Activated T-cell treated with anti-CD3 and anti-CD28 coated beads, Interleukin-2, amount 50 U/mL, for 72 hours (primary cell): ENCODE data around the gene EIF4G3. TPM values are rescaled to one million over a fixed set of nuclear protein-coding genes. Genes with fewer than 3 reads are reported as not detected.
"Not testable (repeated sequence)": the region's sequence is repeated elsewhere in the genome, so short reads cannot be mapped to it uniquely, and the experiment has no call there.

Source experiments
- ATAC-seq, 2 donors: fragments of 150-1000 bp; cut with Tn5 transposase; replicated peaks in 1 of 2; 2 replicates each; pipeline ENCODE4 v1.10.0; 2021; ENCODE audit warnings: moderate library complexity in 2 of 2, mild to moderate bottlenecking in 1 of 2
- DNase-seq, 2 donors: peaks; one replicate each; pipeline ENCODE4 v3.0.0; 2021 to 2022; ENCODE audit warnings: mixed read lengths in 1 of 2
- H3K27ac Mint-ChIP-seq: one replicate; pipeline ENCODE4 v1.8.0; 2022; ENCODE audit warnings: mild to moderate bottlenecking, moderate library complexity, mixed read lengths
- H3K27me3 Mint-ChIP-seq: one replicate; pipeline ENCODE4 v1.8.0; 2022; ENCODE audit warnings: low read depth, mixed read lengths
- H3K36me3 Mint-ChIP-seq, 2 donors: one replicate each; pipeline ENCODE4 v1.8.0; 2022; ENCODE audit warnings: mixed read lengths in 2 of 2, mild to moderate bottlenecking in 1 of 2; ENCODE audit not compliant: insufficient read depth in 2 of 2
- H3K4me1 Mint-ChIP-seq: one replicate; pipeline ENCODE4 v1.8.0; 2022; ENCODE audit warnings: low read depth, mixed read lengths
- H3K4me3 Mint-ChIP-seq, 2 donors: one replicate each; pipeline ENCODE4 v1.8.0; 2022; ENCODE audit warnings: mild to moderate bottlenecking in 2 of 2, mixed read lengths in 2 of 2, moderate library complexity in 2 of 2
- H3K9me3 Mint-ChIP-seq, 2 donors: one replicate each; pipeline ENCODE4 v1.8.0; 2022; ENCODE audit warnings: mixed read lengths in 2 of 2
- total RNA-seq, 2 donors: library from RNA; stranded (reverse); gene quantifications; one replicate each; pipeline ENCODE4 v1.2.3, GENCODE V29; 2022

EIF4G3 gene
- total RNA-seq, 2 donors from 2014 or later = 33.3 to 36.3 TPM

- ATAC-seq (no peak), DNase-seq (no peak)
- Mint-ChIP-seq H3K36me3 (peaks cover 3 to 4% of the 10 kb centered on the region in 2 donors), H3K4me1 (peaks cover 24% of the 10 kb centered on the region), H3K27me3 (no peaks in the 10 kb centered on the region), H3K4me3 (no peak overlapping the region), H3K27ac (no peak overlapping the region), H3K9me3 (no peaks in the 10 kb centered on the region)
These were observed 248.6 kb downstream of the EIF4G3 start for GRCh38 chr1:20928146-20928545.

- Mint-ChIP-seq H3K4me3 (no peak overlapping the region), H3K4me1 (no peaks in the 10 kb centered on the region), H3K36me3 (no peaks in the 10 kb centered on the region), H3K27ac (no peak overlapping the region), H3K9me3 (no peaks in the 10 kb centered on the region), H3K27me3 (no peaks in the 10 kb centered on the region)
- DNase-seq = no peak
- ATAC-seq = no peak
These were observed 255.4 kb downstream of the EIF4G3 start for GRCh38 chr1:20921285-20921684.

GRCh38 chr1:20913242-20913641, 263.5 kb downstream of the EIF4G3 start:
- Mint-ChIP-seq H3K27ac (no peak overlapping the region), H3K9me3 (no peaks in the 10 kb centered on the region), H3K4me3 (no peak overlapping the region), H3K27me3 (no peaks in the 10 kb centered on the region), H3K36me3 (peaks cover 0 to 6% of the 10 kb centered on the region in 2 donors), H3K4me1 (no peaks in the 10 kb centered on the region)
- ATAC-seq = no peak
- DNase-seq = no peak

- H3K36me3 Mint-ChIP-seq, H3K4me3 Mint-ChIP-seq, H3K27ac Mint-ChIP-seq, H3K27me3 Mint-ChIP-seq, ATAC-seq, DNase-seq, H3K9me3 Mint-ChIP-seq, H3K4me1 Mint-ChIP-seq: not testable (repeated sequence)
These were observed 269.2 kb downstream of the EIF4G3 start for GRCh38 chr1:20907526-20907925.

GRCh38 chr1:20903437-20903836, 273.3 kb downstream of the EIF4G3 start:
- Mint-ChIP-seq H3K4me1 (no peaks in the 10 kb centered on the region), H3K27me3 (no peaks in the 10 kb centered on the region), H3K36me3 (peaks cover 3 to 4% of the 10 kb centered on the region in 2 donors), H3K9me3 (no peaks in the 10 kb centered on the region), H3K27ac (no peak overlapping the region), H3K4me3 (no peak overlapping the region)
- ATAC-seq (no peak), DNase-seq (no peak)

GRCh38 chr1:20900056-20900455, 276.6 kb downstream of the EIF4G3 start:
- Mint-ChIP-seq H3K4me3 (no peak overlapping the region), H3K9me3 (no peaks in the 10 kb centered on the region), H3K27me3 (no peaks in the 10 kb centered on the region), H3K36me3 (peaks cover 0 to 3% of the 10 kb centered on the region in 2 donors), H3K27ac (no peak overlapping the region), H3K4me1 (no peaks in the 10 kb centered on the region)
- ATAC-seq = no peak
- no peak for DNase-seq

GRCh38 chr1:20899154-20899972, 277.3 kb downstream of the EIF4G3 start:
- H3K27ac Mint-ChIP-seq = no peak overlapping the region
- no peaks in the 10 kb centered on the region for H3K4me1 Mint-ChIP-seq
- peaks cover 2 to 3% of the 10 kb centered on the region in 2 donors for H3K36me3 Mint-ChIP-seq
- no peaks in the 10 kb centered on the region for H3K9me3 Mint-ChIP-seq
- ATAC-seq (no peak), DNase-seq (no peak)
- no peaks in the 10 kb centered on the region for H3K27me3 Mint-ChIP-seq
- H3K4me3 Mint-ChIP-seq = no peak overlapping the region

GRCh38 chr1:20896826-20897225, 279.9 kb downstream of the EIF4G3 start:
- H3K4me1 Mint-ChIP-seq = no peaks in the 10 kb centered on the region
- H3K27me3 Mint-ChIP-seq = no peaks in the 10 kb centered on the region
- peaks cover 2 to 3% of the 10 kb centered on the region in 2 donors for H3K36me3 Mint-ChIP-seq
- no peak overlapping the region for H3K4me3 Mint-ChIP-seq
- no peak for ATAC-seq
- no peak for DNase-seq
- H3K27ac Mint-ChIP-seq = no peak overlapping the region
- no peaks in the 10 kb centered on the region for H3K9me3 Mint-ChIP-seq

GRCh38 chr1:20893931-20894330, 282.8 kb downstream of the EIF4G3 start:
- Mint-ChIP-seq H3K36me3 (peaks cover 1 to 2% of the 10 kb centered on the region in 2 donors), H3K4me3 (no peak overlapping the region), H3K27me3 (no peaks in the 10 kb centered on the region), H3K27ac (no peak overlapping the region), H3K4me1 (no peaks in the 10 kb centered on the region), H3K9me3 (no peaks in the 10 kb centered on the region)
- ATAC-seq (no peak), DNase-seq (no peak)

- Mint-ChIP-seq H3K36me3 (peaks cover 0 to 2% of the 10 kb centered on the region in 2 donors), H3K4me1 (no peaks in the 10 kb centered on the region), H3K4me3 (no peak overlapping the region), H3K27me3 (no peaks in the 10 kb centered on the region), H3K9me3 (no peaks in the 10 kb centered on the region), H3K27ac (no peak overlapping the region)
- no peak for DNase-seq
- ATAC-seq = no peak
These were observed 285.6 kb downstream of the EIF4G3 start for GRCh38 chr1:20891091-20891490.

- ATAC-seq (no peak), DNase-seq (no peak)
- Mint-ChIP-seq H3K4me1 (no peaks in the 10 kb centered on the region), H3K9me3 (no peaks in the 10 kb centered on the region), H3K27me3 (no peaks in the 10 kb centered on the region), H3K36me3 (peaks cover 2 to 3% of the 10 kb centered on the region in 2 donors), H3K4me3 (no peak overlapping the region), H3K27ac (no peak overlapping the region)
These were observed 289.5 kb downstream of the EIF4G3 start for GRCh38 chr1:20887246-20887645.

- Mint-ChIP-seq H3K4me1 (no peaks in the 10 kb centered on the region), H3K36me3 (peaks cover 2 to 3% of the 10 kb centered on the region in 2 donors), H3K27ac (no peak overlapping the region), H3K4me3 (no peak overlapping the region), H3K27me3 (no peaks in the 10 kb centered on the region), H3K9me3 (no peaks in the 10 kb centered on the region)
- DNase-seq = no peak
- ATAC-seq = no peak
These were observed 291.6 kb downstream of the EIF4G3 start for GRCh38 chr1:20885121-20885520.

GRCh38 chr1:20884513-20884912, 292.2 kb downstream of the EIF4G3 start:
- no peak for DNase-seq
- peaks cover 2 to 3% of the 10 kb centered on the region in 2 donors for H3K36me3 Mint-ChIP-seq
- H3K9me3 Mint-ChIP-seq = no peaks in the 10 kb centered on the region
- H3K27me3 Mint-ChIP-seq = no peaks in the 10 kb centered on the region
- no peak overlapping the region for H3K4me3 Mint-ChIP-seq
- no peak overlapping the region for H3K27ac Mint-ChIP-seq
- ATAC-seq = no peak
- H3K4me1 Mint-ChIP-seq = no peaks in the 10 kb centered on the region

GRCh38 chr1:20883766-20884165, 292.9 kb downstream of the EIF4G3 start:
- DNase-seq = no peak
- Mint-ChIP-seq H3K9me3 (no peaks in the 10 kb centered on the region), H3K36me3 (peaks cover 2 to 3% of the 10 kb centered on the region in 2 donors), H3K27ac (no peak overlapping the region), H3K4me1 (no peaks in the 10 kb centered on the region), H3K4me3 (no peak overlapping the region), H3K27me3 (no peaks in the 10 kb centered on the region)
- no peak for ATAC-seq
